IPS-11a (cell line): ENCODE data around the gene ASL.
"Not testable (repeated sequence)": the region's sequence is repeated elsewhere in the genome, so short reads cannot be mapped to it uniquely, and the experiment has no call there.

Experiments
- H3K4me3 ChIP-seq: one replicate; pipeline ENCODE4 v1.5.1; 2013; ENCODE audit warnings: low read depth, low read length, control low read depth

Gene ASL

DNA sequence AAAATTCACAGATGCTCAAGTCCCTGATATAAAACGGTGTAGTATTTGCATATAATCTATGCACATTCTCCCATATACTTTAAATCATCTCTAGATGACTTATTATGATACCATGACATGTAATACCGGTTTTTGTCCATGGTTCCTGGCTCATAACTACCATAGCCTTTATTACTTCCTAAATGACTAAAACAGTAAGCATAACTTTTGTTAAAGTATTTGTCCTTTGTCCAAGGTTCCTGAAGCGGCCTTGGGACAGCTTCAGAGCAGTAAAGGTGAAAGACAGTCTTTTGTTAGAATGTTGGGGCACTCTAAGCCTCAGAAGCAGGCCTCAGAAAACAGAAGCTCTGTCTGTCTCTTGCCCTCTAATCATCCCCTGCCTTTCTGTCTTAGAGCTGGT lies 43.0 kb downstream of the ASL start:
- H3K4me3 ChIP-seq: no peak overlapping the region

DNA sequence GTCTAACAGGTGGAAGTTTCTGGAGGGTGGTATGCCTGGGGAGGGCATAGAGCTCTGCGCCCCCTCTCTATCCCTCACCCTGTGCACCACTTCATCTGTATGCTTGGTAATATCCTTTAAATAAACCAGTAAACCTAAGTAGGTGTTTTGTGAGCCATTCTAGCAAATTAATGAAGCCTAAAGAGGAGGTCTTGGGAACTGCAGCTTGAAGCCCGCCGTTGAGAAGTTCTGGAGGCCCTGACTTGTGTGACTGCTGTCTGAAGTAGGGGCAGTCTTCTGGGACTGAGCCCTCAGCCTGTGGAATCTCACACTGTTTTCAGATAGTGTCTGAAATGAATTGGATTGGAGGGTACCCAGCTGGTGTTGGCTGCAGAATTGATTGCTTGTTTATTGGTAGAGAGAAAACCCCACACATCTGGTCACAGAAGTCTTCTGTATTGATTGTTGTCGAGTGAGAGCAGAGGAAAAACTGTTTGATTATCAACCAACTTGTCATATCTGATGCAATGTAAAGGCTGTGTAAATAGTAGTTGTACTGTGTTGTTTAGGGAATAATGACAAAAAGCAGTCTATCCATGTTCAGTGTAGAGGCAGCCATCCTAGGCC lies 43.7 kb downstream of the ASL start:
- H3K4me3 ChIP-seq: no peak overlapping the region

GRCh38 chr7:66123175-66123528 lies 47.5 kb downstream of the ASL start:
- no peak overlapping the region for H3K4me3 ChIP-seq

DNA sequence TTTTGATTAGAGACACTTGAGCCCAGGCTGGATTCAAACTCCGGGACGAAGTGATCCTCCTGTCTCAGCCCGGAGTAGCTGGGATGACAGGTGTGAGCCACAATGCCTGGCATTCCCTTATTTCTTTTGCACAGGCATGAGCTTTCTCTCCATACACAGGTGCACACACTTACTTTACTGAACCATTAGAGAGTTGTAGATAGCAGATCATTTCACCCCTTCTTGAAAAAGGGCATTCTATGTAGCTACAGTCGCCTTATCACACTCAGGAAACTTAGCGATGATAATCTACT lies 48.9 kb downstream of the ASL start:
- not testable (repeated sequence) for H3K4me3 ChIP-seq

DNA sequence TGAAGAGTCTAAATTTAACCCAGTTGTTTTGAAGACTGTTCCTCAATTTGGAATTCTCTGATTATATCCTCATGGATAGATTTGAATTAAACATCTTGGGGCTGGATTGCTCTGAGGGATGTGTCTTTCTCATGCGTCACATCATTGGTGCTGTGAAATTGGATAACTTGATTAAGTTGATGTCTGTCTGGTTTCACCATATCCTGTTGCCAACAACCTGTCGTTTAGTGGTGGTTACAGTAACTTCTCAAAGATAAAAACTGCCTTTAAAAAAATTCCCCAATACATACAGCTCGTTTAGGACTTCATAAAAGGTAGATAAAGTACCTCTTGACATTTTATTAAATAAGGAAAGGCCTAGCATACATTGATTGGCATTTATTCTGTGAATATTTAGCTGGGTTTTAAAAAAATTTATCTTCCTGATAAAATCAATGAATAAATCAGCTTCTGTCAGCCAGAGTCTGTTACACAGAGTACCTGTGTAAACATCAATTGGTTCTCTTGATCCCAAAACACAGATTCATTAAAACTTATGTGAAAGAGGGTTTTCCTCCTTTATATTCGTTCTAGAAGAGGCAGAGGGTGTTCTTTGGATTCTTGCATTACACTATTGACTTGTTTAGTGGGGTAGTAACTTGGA lies 49.6 kb downstream of the ASL start:
- no peak overlapping the region for H3K4me3 ChIP-seq

- H3K4me3 ChIP-seq: not testable (repeated sequence)
Measured at GRCh38 chr7:66125781-66126352, 50.2 kb downstream of the ASL start.

GRCh38 chr7:66127172-66127571 lies 51.6 kb downstream of the ASL start:
- H3K4me3 ChIP-seq: not testable (repeated sequence)

- H3K4me3 ChIP-seq: no peak overlapping the region
Measured at GRCh38 chr7:66138994-66139752, 63.6 kb downstream of the ASL start.

- no peak overlapping the region for H3K4me3 ChIP-seq
Measured at GRCh38 chr7:66140924-66141323, 65.3 kb downstream of the ASL start.

- no peak overlapping the region for H3K4me3 ChIP-seq
Measured at GRCh38 chr7:66142334-66142733, 66.7 kb downstream of the ASL start.

- no peak overlapping the region for H3K4me3 ChIP-seq
Measured at GRCh38 chr7:66142996-66143395, 67.4 kb downstream of the ASL start.
